Measurements from ENCODE around the gene TMOD2.

Gene TMOD2

GRCh38 chr15:51750792-51751696, at the start of gene TMOD2:
TMOD2 (plus strand) TSS chr15:51751597; CDS start chr15:51766442, 14,845 bp downstream.
- H3K27ac ChIP-seq, result no peak within 1 kb of the TSS
- no peak for TF ChIP-seq ZFX (IDR thresholded peaks at IDR 0.05)
- TF ChIP-seq CTCF (conservative IDR thresholded peaks at IDR 0.05), result no peak

- H3K27ac ChIP-seq, result no peak overlapping the region
- TF ChIP-seq CTCF (conservative IDR thresholded peaks at IDR 0.05) (no peak), ZFX (IDR thresholded peaks at IDR 0.05) (no peak)
Measured at GRCh38 chr15:51702710-51703109, 48.7 kb upstream of the TMOD2 start.

GRCh38 chr15:51706291-51706690, 45.1 kb upstream of the TMOD2 start:
- no peak for TF ChIP-seq ZFX (IDR thresholded peaks at IDR 0.05)
- TF ChIP-seq CTCF (conservative IDR thresholded peaks at IDR 0.05), result no peak
- no peak overlapping the region for H3K27ac ChIP-seq

GRCh38 chr15:51706926-51707608, 44.3 kb upstream of the TMOD2 start:
- no peak for TF ChIP-seq CTCF (conservative IDR thresholded peaks at IDR 0.05)
- H3K27ac ChIP-seq, result no peak overlapping the region

GRCh38 chr15:51708013-51708412, 43.4 kb upstream of the TMOD2 start:
- no peak overlapping the region for H3K27ac ChIP-seq
- TF ChIP-seq ZFX (IDR thresholded peaks at IDR 0.05) (no peak), CTCF (conservative IDR thresholded peaks at IDR 0.05) (no peak)

GRCh38 chr15:51709031-51709430, 42.4 kb upstream of the TMOD2 start:
- TF ChIP-seq CTCF (conservative IDR thresholded peaks at IDR 0.05), result no peak
- TF ChIP-seq ZFX (IDR thresholded peaks at IDR 0.05), result no peak
- no peak overlapping the region for H3K27ac ChIP-seq

- no peak overlapping the region for H3K27ac ChIP-seq
- TF ChIP-seq CTCF (conservative IDR thresholded peaks at IDR 0.05), result no peak
- no peak for TF ChIP-seq ZFX (IDR thresholded peaks at IDR 0.05)
Measured at GRCh38 chr15:51714162-51714561, 37.2 kb upstream of the TMOD2 start.

Data from C4-2B (cell line).